Spleen (tissue), 11 donors: Measurements from ENCODE around the gene SV2B. TPM values are rescaled to one million over a fixed set of nuclear protein-coding genes. Genes with fewer than 3 reads are reported as not detected.

Experiments used
- DNase-seq: peaks from one replicate; pipeline ENCODE4 v3.0.0-alpha.2; 2020
- H3K27ac ChIP-seq, 8 donors: fragments of 200-600 bp; sonication (generic) in 7 of 8; 1 replicate in 4 of 8; 2 replicates in 4 of 8; pipeline versions ENCODE4 v1.5.0 to v1.8.0; 2016 to 2021; ENCODE audit warnings: inconsistent platforms in 4 of 8, mild to moderate bottlenecking in 4 of 8, moderate library complexity in 1 of 8
- H3K27me3 ChIP-seq, 7 donors: fragments of 200-600 bp; sonication (generic) in 6 of 7; replicated peaks in 1 of 7; 1 replicate in 4 of 7; 2 replicates in 3 of 7; pipeline versions ENCODE4 v1.5.0 to v1.8.0; 2016 to 2021; ENCODE audit warnings: inconsistent platforms in 3 of 7, mild to moderate bottlenecking in 1 of 7
- H3K36me3 ChIP-seq, 6 donors: fragments of 200-600 bp; sonication (generic) in 5 of 6; 1 replicate in 4 of 6; 2 replicates in 2 of 6; pipeline versions ENCODE4 v1.5.0 to v1.8.0; 2016 to 2021; ENCODE audit warnings: inconsistent platforms in 2 of 6
- H3K4me1 ChIP-seq, 6 donors: fragments of 200-600 bp; sonication (generic) in 5 of 6; 1 replicate in 3 of 6; 2 replicates in 3 of 6; pipeline versions ENCODE4 v1.5.0 to v1.8.0; 2016 to 2021; ENCODE audit warnings: inconsistent platforms in 3 of 6
- H3K4me3 ChIP-seq, 8 donors: fragments of 200-600 bp; sonication (generic) in 7 of 8; 1 replicate in 4 of 8; 2 replicates in 4 of 8; pipeline versions ENCODE4 v1.5.0 to v1.8.0; 2016 to 2021; ENCODE audit warnings: inconsistent platforms in 4 of 8, mild to moderate bottlenecking in 4 of 8, moderate library complexity in 2 of 8
- H3K9me3 ChIP-seq, 8 donors: fragments of 200-600 bp; sonication (generic) in 7 of 8; 1 replicate in 4 of 8; 2 replicates in 4 of 8; pipeline versions ENCODE4 v1.5.0 to v1.8.0; 2016 to 2021; ENCODE audit warnings: inconsistent platforms in 4 of 8
- CTCF ChIP-seq, 11 experiments: fragments of 200-600 bp in 7 of 11; fragments of 450-650 bp in 4 of 11; sonication (generic) in 4 of 11; IDR thresholded peaks in 8 of 11; conservative IDR thresholded peaks in 3 of 11; 1 replicate in 7 of 11; 2 replicates in 4 of 11; pipeline versions ENCODE4 v1.4.0 to v1.8.0; 2016 to 2021; ENCODE audit warnings: antibody characterized with exemption in 11 of 11, inconsistent platforms in 4 of 11, mild to moderate bottlenecking in 1 of 11
- POLR2A ChIP-seq, 3 donors: fragments of 450-650 bp; IDR thresholded peaks; one replicate each; pipeline ENCODE4 v1.5.1; 2017; ENCODE audit warnings: antibody characterized with exemption in 3 of 3, mild to moderate bottlenecking in 1 of 3
- POLR2AphosphoS5 ChIP-seq, 3 donors: sonication (generic); formaldehyde crosslinking; IDR thresholded peaks; one replicate each; pipeline ENCODE4 v1.5.1; 2017; ENCODE audit warnings: antibody characterized with exemption in 3 of 3
- WGBS, 5 donors: extraction: QIAGEN DNeasy Blood & Tissue Kit in 3 of 5; methylation state at CpG; one replicate each; pipeline versions ENCODE4 v1.1.5 to v1.1.7; 2013 to 2018; 5-methylcytosine and 5-hydroxymethylcytosine counted together
- intact Hi-C: fragments of 100-400 bp; cut with DNase I; formaldehyde crosslinking; loops from one replicate; pipeline ENCODE4 v1.15.0; 2023; ENCODE audit warnings: low total_unique reads
- polyA plus RNA-seq, 3 donors: library from polyadenylated mRNA; stranded (reverse); fragments of 200-250 nt; gene quantifications; one replicate each; pipeline ENCODE4 v1.2.1, GENCODE V29; 2013
- total RNA-seq, 7 donors: library from RNA; depleted of rRNA in 3 of 7; stranded (reverse); fragments of >200 nt in 3 of 7; fragmentation: NEBNext Ultra II Directional in 4 of 7; extraction: Animal tissue kit (Norgen Biotek cat#: 25700) in 4 of 7; gene quantifications; one replicate each; pipeline versions ENCODE4 v1.1.0 to v1.2.1, GENCODE V29; 2016 to 2021
- donor health status: healthy with polysubstance abuse.
- donor health status: DM: no; HTN: no; CAD: no; lungs with moderate emphysema.
- donor health status: DM: no; HTN: no; CAD: no.
- donor health status: Bipolar disorder and iron deficiency.
- donor health status: healthy.
- donor health status: DM: no; HTN: no; CAD: no.
- donor health status: DM: yes; HTN: yes; CAD: no.

Gene SV2B
- total and polyA plus RNA-seq, 10 donors = 0.07 to 1.2 (median 0.48) TPM

GRCh38 chr15:91102546-91103330 is 2.7 kb downstream of the SV2B start:
- intact Hi-C loops = no loop called here
- 41 to 54% (median 42%) methylated on average over 6 of the region's 6 CpGs for WGBS, 5 donors
- DNase-seq = no peak
- TF ChIP-seq POLR2A (IDR thresholded peaks at IDR 0.05) = no peak
- TF ChIP-seq CTCF (IDR thresholded peaks at IDR 0.05 in 8 of 11, conservative IDR thresholded peaks at IDR 0.05 in 3 of 11) = no peak
- TF ChIP-seq POLR2AphosphoS5 (IDR thresholded peaks at IDR 0.05) = no peak
- no peaks in the 10 kb centered on the region for H3K36me3 ChIP-seq
- peaks cover 7 to 23% (median 19%) of the 10 kb centered on the region in 6 donors for H3K4me1 ChIP-seq
- H3K27me3 ChIP-seq = peaks cover 0 to 96% (median 42%) of the 10 kb centered on the region in 7 donors
- H3K27ac ChIP-seq = no peak overlapping the region
- no peak overlapping the region for H3K4me3 ChIP-seq
- no peaks in the 10 kb centered on the region for H3K9me3 ChIP-seq

- intact Hi-C loops = no loop called here
- Histone ChIP-seq H3K27me3 (peaks cover 0 to 88% (median 33%) of the 10 kb centered on the region in 7 donors), H3K9me3 (no peaks in the 10 kb centered on the region), H3K4me3 (no peak overlapping the region), H3K4me1 (peaks cover 7 to 23% (median 19%) of the 10 kb centered on the region in 6 donors), H3K27ac (no peak overlapping the region), H3K36me3 (no peaks in the 10 kb centered on the region)
- 91 to 100% (median 97%) methylated on average over 1 of the region's 1 CpG for WGBS, 5 donors
- no peak for TF ChIP-seq CTCF (IDR thresholded peaks at IDR 0.05 in 8 of 11, conservative IDR thresholded peaks at IDR 0.05 in 3 of 11)
- no peak for TF ChIP-seq POLR2AphosphoS5 (IDR thresholded peaks at IDR 0.05)
- no peak for TF ChIP-seq POLR2A (IDR thresholded peaks at IDR 0.05)
- no peak for DNase-seq
Observed at GRCh38 chr15:91104111-91104510, 4.1 kb downstream of the SV2B start.

GRCh38 chr15:91108421-91108820 is 8.4 kb downstream of the SV2B start:
- H3K36me3 ChIP-seq = no peaks in the 10 kb centered on the region
- no peak for TF ChIP-seq CTCF (IDR thresholded peaks at IDR 0.05 in 8 of 11, conservative IDR thresholded peaks at IDR 0.05 in 3 of 11)
- no peak for TF ChIP-seq POLR2AphosphoS5 (IDR thresholded peaks at IDR 0.05)
- no peak for TF ChIP-seq POLR2A (IDR thresholded peaks at IDR 0.05)
- no peak for DNase-seq
- no peaks in the 10 kb centered on the region for H3K4me1 ChIP-seq
- WGBS, 5 donors = 82 to 95% (median 85%) methylated on average over 4 of the region's 4 CpGs
- no peak overlapping the region for H3K4me3 ChIP-seq
- no peak overlapping the region for H3K27ac ChIP-seq
- H3K9me3 ChIP-seq = no peaks in the 10 kb centered on the region
- intact Hi-C loops = no loop called here
- peaks cover 0 to 83% (median 0%) of the 10 kb centered on the region in 7 donors for H3K27me3 ChIP-seq

GRCh38 chr15:91109885-91110284 is 9.8 kb downstream of the SV2B start:
- H3K4me1 ChIP-seq = no peaks in the 10 kb centered on the region
- DNase-seq = no peak
- intact Hi-C loops = no loop called here
- no peak overlapping the region for H3K27ac ChIP-seq
- H3K27me3 ChIP-seq = peaks cover 0 to 80% (median 0%) of the 10 kb centered on the region in 7 donors
- H3K4me3 ChIP-seq = no peak overlapping the region
- no peaks in the 10 kb centered on the region for H3K9me3 ChIP-seq
- WGBS, 5 donors = 81 to 89% (median 84%) methylated on average over 6 of the region's 6 CpGs
- no peak for TF ChIP-seq POLR2A (IDR thresholded peaks at IDR 0.05)
- TF ChIP-seq CTCF (IDR thresholded peaks at IDR 0.05 in 8 of 11, conservative IDR thresholded peaks at IDR 0.05 in 3 of 11) = no peak
- TF ChIP-seq POLR2AphosphoS5 (IDR thresholded peaks at IDR 0.05) = no peak
- no peaks in the 10 kb centered on the region for H3K36me3 ChIP-seq
